Measurements from ENCODE around the gene EIF4E.

- TF ChIP-seq, protein P1, sequence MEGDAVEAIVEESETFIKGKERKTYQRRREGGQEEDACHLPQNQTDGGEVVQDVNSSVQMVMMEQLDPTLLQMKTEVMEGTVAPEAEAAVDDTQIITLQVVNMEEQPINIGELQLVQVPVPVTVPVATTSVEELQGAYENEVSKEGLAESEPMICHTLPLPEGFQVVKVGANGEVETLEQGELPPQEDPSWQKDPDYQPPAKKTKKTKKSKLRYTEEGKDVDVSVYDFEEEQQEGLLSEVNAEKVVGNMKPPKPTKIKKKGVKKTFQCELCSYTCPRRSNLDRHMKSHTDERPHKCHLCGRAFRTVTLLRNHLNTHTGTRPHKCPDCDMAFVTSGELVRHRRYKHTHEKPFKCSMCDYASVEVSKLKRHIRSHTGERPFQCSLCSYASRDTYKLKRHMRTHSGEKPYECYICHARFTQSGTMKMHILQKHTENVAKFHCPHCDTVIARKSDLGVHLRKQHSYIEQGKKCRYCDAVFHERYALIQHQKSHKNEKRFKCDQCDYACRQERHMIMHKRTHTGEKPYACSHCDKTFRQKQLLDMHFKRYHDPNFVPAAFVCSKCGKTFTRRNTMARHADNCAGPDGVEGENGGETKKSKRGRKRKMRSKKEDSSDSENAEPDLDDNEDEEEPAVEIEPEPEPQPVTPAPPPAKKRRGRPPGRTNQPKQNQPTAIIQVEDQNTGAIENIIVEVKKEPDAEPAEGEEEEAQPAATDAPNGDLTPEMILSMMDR (IDR thresholded peaks at IDR 0.05) = no peak
- TF ChIP-seq ZFX (IDR thresholded peaks at IDR 0.05; ENCODE audit: borderline replicate concordance) = no peak
These were observed 55.9 kb downstream of the EIF4E start for GRCh38 chr4:98873059-98873458.
